Measurements from ENCODE around the gene CEP192.

- TF ChIP-seq CTCF (IDR thresholded peaks at IDR 0.05 in 8 of 11, conservative IDR thresholded peaks at IDR 0.05 in 3 of 11) (no peak), POLR2A (IDR thresholded peaks at IDR 0.05) (no peak)
Observed at GRCh38 chr18:13054336-13054735, 63.2 kb downstream of the CEP192 start.

Measured in spleen (tissue), 7 donors.